Liver (tissue), 9 donors: ENCODE measurements around the gene HUNK. TPM values are rescaled to one million over a fixed set of nuclear protein-coding genes. Genes with fewer than 3 reads are reported as not detected.

ENCODE experiments used
- DNase-seq: peaks from one replicate; pipeline ENCODE4 v3.0.0-alpha.2; 2017; ENCODE audit warnings: low spot score
- H3K27ac ChIP-seq, 2 donors: one replicate each; pipeline ENCODE4 v1.7.0; 2013; ENCODE audit warnings: inconsistent platforms in 2 of 2, low read length in 2 of 2, control low read depth in 1 of 2, low read depth in 1 of 2, mild to moderate bottlenecking in 1 of 2
- H3K27me3 ChIP-seq, 4 donors: one replicate each; pipeline versions ENCODE4 v1.6.1 to v1.7.0; 2013; ENCODE audit warnings: low read length in 3 of 4, inconsistent platforms in 1 of 4, mild to moderate bottlenecking in 1 of 4, moderate library complexity in 1 of 4; ENCODE audit not compliant: control insufficient read depth in 4 of 4, insufficient read depth in 4 of 4
- H3K36me3 ChIP-seq, 4 donors: one replicate each; pipeline versions ENCODE4 v1.6.1 to v1.7.0; 2013; ENCODE audit warnings: low read length in 3 of 4, mild to moderate bottlenecking in 3 of 4, low read depth in 1 of 4, moderate library complexity in 1 of 4; ENCODE audit not compliant: control insufficient read depth in 4 of 4, insufficient read depth in 3 of 4
- H3K4me1 ChIP-seq, 4 donors: one replicate each; pipeline versions ENCODE4 v1.6.1 to v1.7.0; 2013; ENCODE audit warnings: low read length in 3 of 4, mild to moderate bottlenecking in 3 of 4, moderate library complexity in 1 of 4; ENCODE audit not compliant: control insufficient read depth in 4 of 4, insufficient read depth in 4 of 4
- H3K4me3 ChIP-seq, 3 donors: one replicate each; pipeline versions ENCODE4 v1.6.1 to v1.7.0; 2013; ENCODE audit warnings: low read length in 3 of 3, control low read depth in 1 of 3, low read depth in 1 of 3, mild to moderate bottlenecking in 1 of 3
- H3K9ac ChIP-seq, 2 donors: one replicate each; pipeline ENCODE4 v1.7.0; 2013; ENCODE audit warnings: low read length in 2 of 2, mild to moderate bottlenecking in 2 of 2, moderate library complexity in 2 of 2, control low read depth in 1 of 2, low read depth in 1 of 2
- H3K9me3 ChIP-seq, 4 donors: one replicate each; pipeline versions ENCODE4 v1.6.1 to v1.7.0; 2013; ENCODE audit warnings: low read length in 3 of 4; ENCODE audit not compliant: control insufficient read depth in 4 of 4
- EGR1 ChIP-seq, 2 donors: IDR thresholded peaks; 2 replicates each; pipeline ENCODE4 v1.6.1; 2016 to 2018; ENCODE audit warnings: antibody characterized with exemption in 2 of 2, low read depth in 2 of 2
- FOXA1 ChIP-seq: IDR thresholded peaks from 2 replicates; pipeline ENCODE4 v1.6.1; 2016; ENCODE audit warnings: antibody characterized with exemption
- FOXA2 ChIP-seq: IDR thresholded peaks from 2 replicates; pipeline ENCODE4 v1.6.1; 2016; ENCODE audit warnings: antibody characterized with exemption
- GABPA ChIP-seq, 2 donors: IDR thresholded peaks in 1 of 2; conservative IDR thresholded peaks in 1 of 2; 2 replicates each; pipeline ENCODE4 v1.6.1; 2016; ENCODE audit warnings: antibody characterized with exemption in 2 of 2, mild to moderate bottlenecking in 1 of 2, moderate library complexity in 1 of 2
- HNF4A ChIP-seq, 2 donors: conservative IDR thresholded peaks; 2 replicates each; pipeline ENCODE4 v1.6.1; 2016; ENCODE audit warnings: antibody characterized with exemption in 2 of 2, mild to moderate bottlenecking in 2 of 2
- HNF4G ChIP-seq: IDR thresholded peaks from 2 replicates; pipeline ENCODE4 v1.6.1; 2016; ENCODE audit warnings: antibody characterized with exemption
- JUND ChIP-seq, 2 donors: IDR thresholded peaks; 2 replicates each; pipeline ENCODE4 v1.6.1; 2016; ENCODE audit warnings: antibody characterized with exemption in 2 of 2
- NR2F2 ChIP-seq: IDR thresholded peaks from 2 replicates; pipeline ENCODE4 v1.6.1; 2016; ENCODE audit warnings: antibody characterized with exemption
- RAD21 ChIP-seq, 2 donors: IDR thresholded peaks; 2 replicates each; pipeline ENCODE4 v1.6.1; 2016; ENCODE audit warnings: antibody characterized with exemption in 2 of 2, mild to moderate bottlenecking in 2 of 2
- RXRA ChIP-seq, 2 donors: IDR thresholded peaks; 2 replicates each; pipeline ENCODE4 v1.6.1; 2017 to 2018; ENCODE audit warnings: antibody characterized with exemption in 2 of 2, mild to moderate bottlenecking in 1 of 2
- SP1 ChIP-seq: IDR thresholded peaks from 2 replicates; pipeline ENCODE4 v1.6.1; 2018; ENCODE audit warnings: antibody characterized with exemption, mild to moderate bottlenecking
- TAF1 ChIP-seq: conservative IDR thresholded peaks from 2 replicates; pipeline ENCODE4 v1.6.1; 2016; ENCODE audit warnings: antibody characterized with exemption, mild to moderate bottlenecking
- YY1 ChIP-seq: IDR thresholded peaks from 2 replicates; pipeline ENCODE4 v1.6.1; 2016; ENCODE audit warnings: antibody characterized with exemption, mild to moderate bottlenecking
- WGBS: extraction: QIAGEN DNeasy Blood & Tissue Kit; methylation state at CpG from one replicate; pipeline ENCODE4 v1.1.7; 2013; 5-methylcytosine and 5-hydroxymethylcytosine counted together
- polyA plus RNA-seq, 2 donors: library from polyadenylated mRNA; stranded (reverse) in 1 of 2; unstranded in 1 of 2; fragments of 200-250 nt in 1 of 2; fragments of >200 nt in 1 of 2; fragmentation: Nextera tagmentation in 1 of 2; extraction: Ambion mirVana in 1 of 2; gene quantifications; one replicate each; pipeline versions ENCODE4 v1.2.1 to v1.2.3, GENCODE V29; 2013 to 2015
- total RNA-seq, 2 donors: library from RNA; depleted of rRNA; stranded (reverse); fragments of >200 nt; gene quantifications; one replicate each; pipeline ENCODE4 v1.2.3, GENCODE V29; 2014
- TF ChIP-seq, protein P1 (sequence below): IDR thresholded peaks from 2 replicates; pipeline ENCODE4 v1.6.1; 2016; ENCODE audit warnings: antibody characterized with exemption
- TF ChIP-seq, protein P2 (sequence below): IDR thresholded peaks from 2 replicates; pipeline ENCODE4 v1.6.1; 2016; ENCODE audit warnings: antibody characterized with exemption
- TF ChIP-seq, protein P3 (sequence below): IDR thresholded peaks from 2 replicates; pipeline ENCODE4 v1.6.1; 2016; ENCODE audit warnings: antibody characterized with exemption
- TF ChIP-seq, protein P4 (sequence below): IDR thresholded peaks from 2 replicates; pipeline ENCODE4 v1.6.1; 2016; ENCODE audit warnings: antibody characterized with exemption, mild to moderate bottlenecking
- TF ChIP-seq, protein P5 (sequence below): fragments of 150-350 bp; IDR thresholded peaks from 2 replicates; pipeline ENCODE4 v1.5.1; 2017; ENCODE audit warnings: improper control_type of control experiment, low read depth, low read length; ENCODE audit not compliant: missing input control
- donor health status: healthy.
- donor health status: healthy.
- donor health status: healthy.
- donor health status: healthy.
- donor health status: healthy.

The HUNK gene
- total and polyA plus RNA-seq, 4 donors: 0.11 to 0.92 (median 0.30) TPM

DNA sequence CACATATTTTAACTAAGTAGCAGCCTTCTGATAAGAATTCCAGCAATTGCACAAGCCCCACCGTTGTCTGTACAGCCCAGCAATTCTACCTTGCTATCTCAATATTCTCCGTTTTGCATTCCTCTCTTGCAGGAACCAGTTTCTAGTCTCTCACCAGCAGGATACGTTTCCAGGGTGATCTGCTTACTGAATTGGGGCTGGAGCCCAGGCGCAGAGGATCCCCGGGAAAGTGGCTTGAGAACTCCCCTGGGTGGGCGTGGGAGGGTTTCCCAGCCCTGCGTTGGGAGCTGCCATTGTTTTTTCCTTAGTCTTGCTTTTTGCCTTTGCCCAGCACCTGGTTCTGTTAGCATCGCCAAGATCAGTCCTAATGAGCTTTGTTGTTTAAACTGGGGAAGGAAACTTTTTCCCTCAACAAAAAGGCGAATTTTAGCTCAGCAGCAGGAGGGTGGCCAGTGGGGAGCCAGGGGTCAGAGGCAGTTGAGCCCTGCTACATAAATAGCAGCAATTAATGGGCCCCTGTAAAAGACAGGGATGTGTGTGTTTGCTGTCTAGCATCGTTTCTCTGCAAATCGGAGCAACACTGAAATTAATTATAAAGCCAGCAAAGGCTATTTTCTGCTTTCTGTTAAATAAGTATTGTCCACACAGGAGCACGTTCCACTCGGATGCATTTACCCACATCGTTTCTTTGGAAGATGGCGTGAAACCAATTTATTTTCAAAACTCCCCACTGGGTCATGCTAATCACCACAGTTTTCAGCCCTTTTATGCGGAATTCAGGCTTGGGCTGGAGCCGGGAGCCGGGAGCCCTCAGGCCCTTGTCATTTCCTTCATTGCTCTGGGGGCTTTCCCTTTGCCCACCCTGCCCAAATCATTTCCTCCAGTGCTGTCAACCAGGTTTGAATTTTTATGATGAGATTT, 36.6 kb downstream of the HUNK start:
- no peak for DNase-seq
- Histone ChIP-seq H3K9me3 (no peaks in the 10 kb centered on the region), H3K4me1 (no peaks in the 10 kb centered on the region), H3K36me3 (no peaks in the 10 kb centered on the region), H3K4me3 (no peak overlapping the region), H3K27ac (no peak overlapping the region), H3K27me3 (no peaks in the 10 kb centered on the region), H3K9ac (no peak overlapping the region)
- TF ChIP-seq EGR1 (IDR thresholded peaks at IDR 0.05; ENCODE audit: low read depth in 2 of 2): no peak
- TF ChIP-seq, protein P1, sequence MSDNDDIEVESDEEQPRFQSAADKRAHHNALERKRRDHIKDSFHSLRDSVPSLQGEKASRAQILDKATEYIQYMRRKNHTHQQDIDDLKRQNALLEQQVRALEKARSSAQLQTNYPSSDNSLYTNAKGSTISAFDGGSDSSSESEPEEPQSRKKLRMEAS: no peak
- no peak for TF ChIP-seq FOXA1
- TF ChIP-seq, protein P2, sequence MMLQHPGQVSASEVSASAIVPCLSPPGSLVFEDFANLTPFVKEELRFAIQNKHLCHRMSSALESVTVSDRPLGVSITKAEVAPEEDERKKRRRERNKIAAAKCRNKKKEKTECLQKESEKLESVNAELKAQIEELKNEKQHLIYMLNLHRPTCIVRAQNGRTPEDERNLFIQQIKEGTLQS: no peak
- TF ChIP-seq SP1: no peak
- no peak for TF ChIP-seq NR2F2
- TF ChIP-seq RXRA (IDR thresholded peaks at IDR 0.05): no peak
- no peak for TF ChIP-seq YY1
- no peak for TF ChIP-seq HNF4G
- TF ChIP-seq, protein P3, sequence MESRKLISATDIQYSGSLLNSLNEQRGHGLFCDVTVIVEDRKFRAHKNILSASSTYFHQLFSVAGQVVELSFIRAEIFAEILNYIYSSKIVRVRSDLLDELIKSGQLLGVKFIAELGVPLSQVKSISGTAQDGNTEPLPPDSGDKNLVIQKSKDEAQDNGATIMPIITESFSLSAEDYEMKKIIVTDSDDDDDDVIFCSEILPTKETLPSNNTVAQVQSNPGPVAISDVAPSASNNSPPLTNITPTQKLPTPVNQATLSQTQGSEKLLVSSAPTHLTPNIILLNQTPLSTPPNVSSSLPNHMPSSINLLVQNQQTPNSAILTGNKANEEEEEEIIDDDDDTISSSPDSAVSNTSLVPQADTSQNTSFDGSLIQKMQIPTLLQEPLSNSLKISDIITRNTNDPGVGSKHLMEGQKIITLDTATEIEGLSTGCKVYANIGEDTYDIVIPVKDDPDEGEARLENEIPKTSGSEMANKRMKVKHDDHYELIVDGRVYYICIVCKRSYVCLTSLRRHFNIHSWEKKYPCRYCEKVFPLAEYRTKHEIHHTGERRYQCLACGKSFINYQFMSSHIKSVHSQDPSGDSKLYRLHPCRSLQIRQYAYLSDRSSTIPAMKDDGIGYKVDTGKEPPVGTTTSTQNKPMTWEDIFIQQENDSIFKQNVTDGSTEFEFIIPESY: no peak
- TF ChIP-seq, protein P4, sequence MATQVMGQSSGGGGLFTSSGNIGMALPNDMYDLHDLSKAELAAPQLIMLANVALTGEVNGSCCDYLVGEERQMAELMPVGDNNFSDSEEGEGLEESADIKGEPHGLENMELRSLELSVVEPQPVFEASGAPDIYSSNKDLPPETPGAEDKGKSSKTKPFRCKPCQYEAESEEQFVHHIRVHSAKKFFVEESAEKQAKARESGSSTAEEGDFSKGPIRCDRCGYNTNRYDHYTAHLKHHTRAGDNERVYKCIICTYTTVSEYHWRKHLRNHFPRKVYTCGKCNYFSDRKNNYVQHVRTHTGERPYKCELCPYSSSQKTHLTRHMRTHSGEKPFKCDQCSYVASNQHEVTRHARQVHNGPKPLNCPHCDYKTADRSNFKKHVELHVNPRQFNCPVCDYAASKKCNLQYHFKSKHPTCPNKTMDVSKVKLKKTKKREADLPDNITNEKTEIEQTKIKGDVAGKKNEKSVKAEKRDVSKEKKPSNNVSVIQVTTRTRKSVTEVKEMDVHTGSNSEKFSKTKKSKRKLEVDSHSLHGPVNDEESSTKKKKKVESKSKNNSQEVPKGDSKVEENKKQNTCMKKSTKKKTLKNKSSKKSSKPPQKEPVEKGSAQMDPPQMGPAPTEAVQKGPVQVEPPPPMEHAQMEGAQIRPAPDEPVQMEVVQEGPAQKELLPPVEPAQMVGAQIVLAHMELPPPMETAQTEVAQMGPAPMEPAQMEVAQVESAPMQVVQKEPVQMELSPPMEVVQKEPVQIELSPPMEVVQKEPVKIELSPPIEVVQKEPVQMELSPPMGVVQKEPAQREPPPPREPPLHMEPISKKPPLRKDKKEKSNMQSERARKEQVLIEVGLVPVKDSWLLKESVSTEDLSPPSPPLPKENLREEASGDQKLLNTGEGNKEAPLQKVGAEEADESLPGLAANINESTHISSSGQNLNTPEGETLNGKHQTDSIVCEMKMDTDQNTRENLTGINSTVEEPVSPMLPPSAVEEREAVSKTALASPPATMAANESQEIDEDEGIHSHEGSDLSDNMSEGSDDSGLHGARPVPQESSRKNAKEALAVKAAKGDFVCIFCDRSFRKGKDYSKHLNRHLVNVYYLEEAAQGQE: no peak
- no peak for TF ChIP-seq JUND (IDR thresholded peaks at IDR 0.05)
- no peak for TF ChIP-seq HNF4A (conservative IDR thresholded peaks at IDR 0.05)
- TF ChIP-seq, protein P5, sequence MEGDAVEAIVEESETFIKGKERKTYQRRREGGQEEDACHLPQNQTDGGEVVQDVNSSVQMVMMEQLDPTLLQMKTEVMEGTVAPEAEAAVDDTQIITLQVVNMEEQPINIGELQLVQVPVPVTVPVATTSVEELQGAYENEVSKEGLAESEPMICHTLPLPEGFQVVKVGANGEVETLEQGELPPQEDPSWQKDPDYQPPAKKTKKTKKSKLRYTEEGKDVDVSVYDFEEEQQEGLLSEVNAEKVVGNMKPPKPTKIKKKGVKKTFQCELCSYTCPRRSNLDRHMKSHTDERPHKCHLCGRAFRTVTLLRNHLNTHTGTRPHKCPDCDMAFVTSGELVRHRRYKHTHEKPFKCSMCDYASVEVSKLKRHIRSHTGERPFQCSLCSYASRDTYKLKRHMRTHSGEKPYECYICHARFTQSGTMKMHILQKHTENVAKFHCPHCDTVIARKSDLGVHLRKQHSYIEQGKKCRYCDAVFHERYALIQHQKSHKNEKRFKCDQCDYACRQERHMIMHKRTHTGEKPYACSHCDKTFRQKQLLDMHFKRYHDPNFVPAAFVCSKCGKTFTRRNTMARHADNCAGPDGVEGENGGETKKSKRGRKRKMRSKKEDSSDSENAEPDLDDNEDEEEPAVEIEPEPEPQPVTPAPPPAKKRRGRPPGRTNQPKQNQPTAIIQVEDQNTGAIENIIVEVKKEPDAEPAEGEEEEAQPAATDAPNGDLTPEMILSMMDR: no peak
- no peak for TF ChIP-seq FOXA2
- TF ChIP-seq GABPA (IDR thresholded peaks at IDR 0.05 in 1 of 2, conservative IDR thresholded peaks at IDR 0.05 in 1 of 2): no peak
- TF ChIP-seq RAD21 (IDR thresholded peaks at IDR 0.05): no peak
- no peak for TF ChIP-seq TAF1
- 63% methylated on average over 18 of the region's 18 CpGs for WGBS
